ENCODE measurements around the gene PPP1R3A.

GRCh38 chr7:113917840-113918239 is 969 bp downstream of the PPP1R3A start:
- TF ChIP-seq CTCF (IDR thresholded peaks at IDR 0.05; ENCODE audit: low read depth, low read length) (no peak), EZH2phosphoT487 (IDR thresholded peaks at IDR 0.05; ENCODE audit: low read depth) (no peak)
